C4-2B (cell line): ENCODE measurements around the gene DPM2.

ENCODE experiments used
- ZFX ChIP-seq: fragments of 450-650 bp; IDR thresholded peaks from 2 replicates; pipeline ENCODE4 v1.6.1; 2017
- TF ChIP-seq, protein P1 (sequence below): fragments of 450-650 bp; conservative IDR thresholded peaks from 2 replicates; pipeline ENCODE4 v1.5.1; 2017; ENCODE audit warnings: mild to moderate bottlenecking

GRCh38 chr9:127890053-127890452 is 47.6 kb downstream of the DPM2 start:
- TF ChIP-seq, protein P1, sequence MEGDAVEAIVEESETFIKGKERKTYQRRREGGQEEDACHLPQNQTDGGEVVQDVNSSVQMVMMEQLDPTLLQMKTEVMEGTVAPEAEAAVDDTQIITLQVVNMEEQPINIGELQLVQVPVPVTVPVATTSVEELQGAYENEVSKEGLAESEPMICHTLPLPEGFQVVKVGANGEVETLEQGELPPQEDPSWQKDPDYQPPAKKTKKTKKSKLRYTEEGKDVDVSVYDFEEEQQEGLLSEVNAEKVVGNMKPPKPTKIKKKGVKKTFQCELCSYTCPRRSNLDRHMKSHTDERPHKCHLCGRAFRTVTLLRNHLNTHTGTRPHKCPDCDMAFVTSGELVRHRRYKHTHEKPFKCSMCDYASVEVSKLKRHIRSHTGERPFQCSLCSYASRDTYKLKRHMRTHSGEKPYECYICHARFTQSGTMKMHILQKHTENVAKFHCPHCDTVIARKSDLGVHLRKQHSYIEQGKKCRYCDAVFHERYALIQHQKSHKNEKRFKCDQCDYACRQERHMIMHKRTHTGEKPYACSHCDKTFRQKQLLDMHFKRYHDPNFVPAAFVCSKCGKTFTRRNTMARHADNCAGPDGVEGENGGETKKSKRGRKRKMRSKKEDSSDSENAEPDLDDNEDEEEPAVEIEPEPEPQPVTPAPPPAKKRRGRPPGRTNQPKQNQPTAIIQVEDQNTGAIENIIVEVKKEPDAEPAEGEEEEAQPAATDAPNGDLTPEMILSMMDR, result no peak
- no peak for TF ChIP-seq ZFX
